ENCODE measurements around the gene KSR1. TPM values are rescaled to one million over a fixed set of nuclear protein-coding genes. Genes with fewer than 3 reads are reported as not detected.

KSR1 gene
- total and polyA plus RNA-seq, 9 of the 15 experiments (the other 6 are each of a cell fraction or from before 2014, with no cell fraction given) = 1.4 to 51.7 (median 18.4) TPM

DNA sequence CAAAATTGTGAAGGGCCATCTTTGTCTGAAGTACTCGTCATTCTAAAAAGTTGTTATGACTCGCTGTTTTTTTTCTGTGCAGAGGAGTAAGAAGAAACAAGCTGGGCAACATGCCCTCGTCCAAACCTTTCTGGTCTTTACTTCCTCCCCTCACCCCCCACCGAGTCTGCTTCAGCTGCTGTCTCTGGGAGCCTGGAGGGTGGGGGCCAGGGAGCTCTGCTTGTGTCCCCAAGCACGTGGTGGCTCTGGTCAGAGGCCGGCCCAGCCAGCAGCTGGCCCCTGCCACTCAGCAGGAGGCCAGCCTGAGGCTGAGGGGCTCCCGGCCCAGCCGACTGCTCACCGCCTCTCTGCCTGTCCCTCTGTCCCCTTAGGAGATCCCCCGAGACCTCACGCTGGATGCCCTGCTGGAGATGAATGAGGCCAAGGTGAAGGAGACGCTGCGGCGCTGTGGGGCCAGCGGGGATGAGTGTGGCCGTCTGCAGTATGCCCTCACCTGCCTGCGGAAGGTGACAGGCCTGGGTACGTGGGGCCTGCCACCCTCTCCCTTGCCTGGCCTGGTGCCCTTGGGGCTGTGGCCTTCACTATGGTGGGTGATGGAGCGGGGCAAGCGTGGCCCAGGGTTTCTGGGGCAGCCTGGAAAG, 121.0 kb downstream of the KSR1 start (continued):
- TF ChIP-seq KLF6 (CRISPR knock-in tag; IDR thresholded peaks at IDR 0.05; ENCODE audit: borderline replicate concordance) = peak; percentile 56; the same call in 1 of the 2 replicates
- no peak for TF ChIP-seq SMAD2 (IDR thresholded peaks at IDR 0.05; ENCODE audit: low read depth, low read length)
- TF ChIP-seq TAF1 (IDR thresholded peaks at IDR 0.05; ENCODE audit: control insufficient read depth, extremely low read depth, insufficient read depth, low read length, severe bottlenecking) = no peak
- peak; percentile 66; the same call in 1 of the 2 replicates for TF ChIP-seq L3MBTL2 (IDR thresholded peaks at IDR 0.05)
- 0 out of 2 replicates have a peak, but pooled peaks have one; percentile 17 for TF ChIP-seq ZNF589 (CRISPR knock-in tag; IDR thresholded peaks at IDR 0.05; ENCODE audit: low read depth)
- TF ChIP-seq SRF (CRISPR knock-in tag; IDR thresholded peaks at IDR 0.05) = no peak
- peak in 1 of 2 experiments; percentile 46; a peak in 1 of 4 replicates for TF ChIP-seq TEAD1 (CRISPR knock-in tag; IDR thresholded peaks at IDR 0.05)
- TF ChIP-seq LARP7 (IDR thresholded peaks at IDR 0.05) = no peak
- TF ChIP-seq, protein P1, sequence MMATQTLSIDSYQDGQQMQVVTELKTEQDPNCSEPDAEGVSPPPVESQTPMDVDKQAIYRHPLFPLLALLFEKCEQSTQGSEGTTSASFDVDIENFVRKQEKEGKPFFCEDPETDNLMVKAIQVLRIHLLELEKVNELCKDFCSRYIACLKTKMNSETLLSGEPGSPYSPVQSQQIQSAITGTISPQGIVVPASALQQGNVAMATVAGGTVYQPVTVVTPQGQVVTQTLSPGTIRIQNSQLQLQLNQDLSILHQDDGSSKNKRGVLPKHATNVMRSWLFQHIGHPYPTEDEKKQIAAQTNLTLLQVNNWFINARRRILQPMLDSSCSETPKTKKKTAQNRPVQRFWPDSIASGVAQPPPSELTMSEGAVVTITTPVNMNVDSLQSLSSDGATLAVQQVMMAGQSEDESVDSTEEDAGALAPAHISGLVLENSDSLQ (IDR thresholded peaks at IDR 0.05) = peak; percentile 56; the same call in 1 of the 2 replicates
- no peak for TF ChIP-seq MYNN (IDR thresholded peaks at IDR 0.05)
- TF ChIP-seq MYNN (CRISPR knock-in tag; IDR thresholded peaks at IDR 0.05) = no peak
- TF ChIP-seq RHOXF2B (CRISPR knock-in tag; conservative IDR thresholded peaks at IDR 0.05) = no peak
- TF ChIP-seq DLX4 (CRISPR knock-in tag; IDR thresholded peaks at IDR 0.05) = no peak
- no peak for TF ChIP-seq NR2C1 (IDR thresholded peaks at IDR 0.05)
- TF ChIP-seq NR2C1 (tag; IDR thresholded peaks at IDR 0.05) = no peak
- TF ChIP-seq PTTG1 (tag; IDR thresholded peaks at IDR 0.05; ENCODE audit: low read depth) = no peak
- no peak for TF ChIP-seq SREBF1 (IDR thresholded peaks at IDR 0.05; ENCODE audit: borderline replicate concordance, low read depth, low read length)
- TF ChIP-seq EWSR1 (IDR thresholded peaks at IDR 0.05; ENCODE audit: borderline replicate concordance, low read depth, partially characterized antibody) = no peak
- 0 out of 4 replicates have a peak, but pooled peaks have one; percentile 30 to 52 for TF ChIP-seq FOXK2 (conservative IDR thresholded peaks at IDR 0.05 in 1 of 2, IDR thresholded peaks at IDR 0.05 in 1 of 2; ENCODE audit: low read depth in 2 of 2)
- peak; percentile 67 for TF ChIP-seq RBFOX2 (IDR thresholded peaks at IDR 0.05; ENCODE audit: low read depth, low read length)
- TF ChIP-seq ZNF586 (CRISPR knock-in tag; conservative IDR thresholded peaks at IDR 0.05) = no peak
- no peak for TF ChIP-seq HNRNPUL1 (IDR thresholded peaks at IDR 0.05; ENCODE audit: low read length)
- no peak for TF ChIP-seq ZC3H4 (CRISPR knock-in tag; IDR thresholded peaks at IDR 0.05; ENCODE audit: borderline replicate concordance)
- no peak for TF ChIP-seq MYBL2 (IDR thresholded peaks at IDR 0.05; ENCODE audit: low read depth)
- no peak for TF ChIP-seq MYBL2 (CRISPR knock-in tag; IDR thresholded peaks at IDR 0.05; ENCODE audit: borderline replicate concordance)
- TF ChIP-seq, protein P2, sequence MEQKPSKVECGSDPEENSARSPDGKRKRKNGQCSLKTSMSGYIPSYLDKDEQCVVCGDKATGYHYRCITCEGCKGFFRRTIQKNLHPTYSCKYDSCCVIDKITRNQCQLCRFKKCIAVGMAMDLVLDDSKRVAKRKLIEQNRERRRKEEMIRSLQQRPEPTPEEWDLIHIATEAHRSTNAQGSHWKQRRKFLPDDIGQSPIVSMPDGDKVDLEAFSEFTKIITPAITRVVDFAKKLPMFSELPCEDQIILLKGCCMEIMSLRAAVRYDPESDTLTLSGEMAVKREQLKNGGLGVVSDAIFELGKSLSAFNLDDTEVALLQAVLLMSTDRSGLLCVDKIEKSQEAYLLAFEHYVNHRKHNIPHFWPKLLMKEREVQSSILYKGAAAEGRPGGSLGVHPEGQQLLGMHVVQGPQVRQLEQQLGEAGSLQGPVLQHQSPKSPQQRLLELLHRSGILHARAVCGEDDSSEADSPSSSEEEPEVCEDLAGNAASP (IDR thresholded peaks at IDR 0.05) = no peak
- TF ChIP-seq MCM3 (IDR thresholded peaks at IDR 0.05) = no peak
